22Rv1 (cell line): Measurements from ENCODE around the gene ARHGEF38.

ENCODE experiments used
- ZFX ChIP-seq: fragments of 450-650 bp; IDR thresholded peaks from 2 replicates; pipeline ENCODE4 v1.6.1; 2017; ENCODE audit warnings: antibody characterized with exemption, borderline replicate concordance
- TF ChIP-seq, protein P1 (sequence below): fragments of 450-650 bp; IDR thresholded peaks from 2 replicates; pipeline ENCODE4 v1.5.1; 2017; ENCODE audit warnings: mild to moderate bottlenecking

- TF ChIP-seq, protein P1, sequence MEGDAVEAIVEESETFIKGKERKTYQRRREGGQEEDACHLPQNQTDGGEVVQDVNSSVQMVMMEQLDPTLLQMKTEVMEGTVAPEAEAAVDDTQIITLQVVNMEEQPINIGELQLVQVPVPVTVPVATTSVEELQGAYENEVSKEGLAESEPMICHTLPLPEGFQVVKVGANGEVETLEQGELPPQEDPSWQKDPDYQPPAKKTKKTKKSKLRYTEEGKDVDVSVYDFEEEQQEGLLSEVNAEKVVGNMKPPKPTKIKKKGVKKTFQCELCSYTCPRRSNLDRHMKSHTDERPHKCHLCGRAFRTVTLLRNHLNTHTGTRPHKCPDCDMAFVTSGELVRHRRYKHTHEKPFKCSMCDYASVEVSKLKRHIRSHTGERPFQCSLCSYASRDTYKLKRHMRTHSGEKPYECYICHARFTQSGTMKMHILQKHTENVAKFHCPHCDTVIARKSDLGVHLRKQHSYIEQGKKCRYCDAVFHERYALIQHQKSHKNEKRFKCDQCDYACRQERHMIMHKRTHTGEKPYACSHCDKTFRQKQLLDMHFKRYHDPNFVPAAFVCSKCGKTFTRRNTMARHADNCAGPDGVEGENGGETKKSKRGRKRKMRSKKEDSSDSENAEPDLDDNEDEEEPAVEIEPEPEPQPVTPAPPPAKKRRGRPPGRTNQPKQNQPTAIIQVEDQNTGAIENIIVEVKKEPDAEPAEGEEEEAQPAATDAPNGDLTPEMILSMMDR, result no peak
- TF ChIP-seq ZFX, result no peak
Observed at GRCh38 chr4:105503484-105503883, 48.9 kb upstream of the ARHGEF38 start.
